ENCODE results near the gene ARHGAP15. TPM values are rescaled to one million over a fixed set of nuclear protein-coding genes. Genes with fewer than 3 reads are reported as not detected.

ARHGAP15 gene
- total RNA-seq, 2 experiments from 2014 or later: 71.3 to 72.8 TPM

DNA sequence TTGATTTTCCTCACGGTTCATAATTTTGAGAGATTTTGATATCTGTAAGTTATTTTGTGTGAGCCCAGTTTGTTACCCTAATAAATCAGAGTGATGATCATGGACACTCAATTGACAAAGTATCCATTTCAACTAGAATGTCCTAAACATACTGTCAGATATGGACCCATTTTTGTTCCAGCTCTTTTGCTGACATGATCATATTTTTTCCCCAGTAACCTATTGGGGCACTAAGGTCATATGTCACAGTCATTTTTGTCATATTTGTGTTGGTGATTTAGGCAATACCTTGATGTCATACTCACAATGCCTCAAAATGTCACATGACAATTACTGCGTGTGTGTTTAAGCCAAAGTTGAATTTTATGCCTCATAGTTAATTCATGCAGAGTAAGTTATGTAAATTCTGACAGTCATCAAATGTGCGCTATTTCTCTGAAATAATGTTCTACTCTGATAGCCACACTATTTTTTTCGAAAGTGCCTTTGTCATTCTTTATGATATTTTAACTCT is 218.7 kb downstream of the ARHGAP15 start:
- CTCF ChIA-PET: no interaction called here
- Mint-ChIP-seq H3K36me3 (ENCODE audit: low read depth) (peaks cover 2% of the 10 kb centered on the region), H3K4me3 (no peak overlapping the region), H3K27ac (no peak overlapping the region), H3K27me3 (no peaks in the 10 kb centered on the region), H3K9me3 (no peaks in the 10 kb centered on the region), H3K4me1 (ENCODE audit: low read depth) (peaks cover 19% of the 10 kb centered on the region)
- POLR2A ChIA-PET: no interaction called here
- intact Hi-C loops (cut with micrococcal nuclease): no loop called here
- TF ChIP-seq, protein P1, sequence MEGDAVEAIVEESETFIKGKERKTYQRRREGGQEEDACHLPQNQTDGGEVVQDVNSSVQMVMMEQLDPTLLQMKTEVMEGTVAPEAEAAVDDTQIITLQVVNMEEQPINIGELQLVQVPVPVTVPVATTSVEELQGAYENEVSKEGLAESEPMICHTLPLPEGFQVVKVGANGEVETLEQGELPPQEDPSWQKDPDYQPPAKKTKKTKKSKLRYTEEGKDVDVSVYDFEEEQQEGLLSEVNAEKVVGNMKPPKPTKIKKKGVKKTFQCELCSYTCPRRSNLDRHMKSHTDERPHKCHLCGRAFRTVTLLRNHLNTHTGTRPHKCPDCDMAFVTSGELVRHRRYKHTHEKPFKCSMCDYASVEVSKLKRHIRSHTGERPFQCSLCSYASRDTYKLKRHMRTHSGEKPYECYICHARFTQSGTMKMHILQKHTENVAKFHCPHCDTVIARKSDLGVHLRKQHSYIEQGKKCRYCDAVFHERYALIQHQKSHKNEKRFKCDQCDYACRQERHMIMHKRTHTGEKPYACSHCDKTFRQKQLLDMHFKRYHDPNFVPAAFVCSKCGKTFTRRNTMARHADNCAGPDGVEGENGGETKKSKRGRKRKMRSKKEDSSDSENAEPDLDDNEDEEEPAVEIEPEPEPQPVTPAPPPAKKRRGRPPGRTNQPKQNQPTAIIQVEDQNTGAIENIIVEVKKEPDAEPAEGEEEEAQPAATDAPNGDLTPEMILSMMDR (IDR thresholded peaks at IDR 0.05): no peak
- ATAC-seq: no peak
- DNase-seq: no peak

DNA sequence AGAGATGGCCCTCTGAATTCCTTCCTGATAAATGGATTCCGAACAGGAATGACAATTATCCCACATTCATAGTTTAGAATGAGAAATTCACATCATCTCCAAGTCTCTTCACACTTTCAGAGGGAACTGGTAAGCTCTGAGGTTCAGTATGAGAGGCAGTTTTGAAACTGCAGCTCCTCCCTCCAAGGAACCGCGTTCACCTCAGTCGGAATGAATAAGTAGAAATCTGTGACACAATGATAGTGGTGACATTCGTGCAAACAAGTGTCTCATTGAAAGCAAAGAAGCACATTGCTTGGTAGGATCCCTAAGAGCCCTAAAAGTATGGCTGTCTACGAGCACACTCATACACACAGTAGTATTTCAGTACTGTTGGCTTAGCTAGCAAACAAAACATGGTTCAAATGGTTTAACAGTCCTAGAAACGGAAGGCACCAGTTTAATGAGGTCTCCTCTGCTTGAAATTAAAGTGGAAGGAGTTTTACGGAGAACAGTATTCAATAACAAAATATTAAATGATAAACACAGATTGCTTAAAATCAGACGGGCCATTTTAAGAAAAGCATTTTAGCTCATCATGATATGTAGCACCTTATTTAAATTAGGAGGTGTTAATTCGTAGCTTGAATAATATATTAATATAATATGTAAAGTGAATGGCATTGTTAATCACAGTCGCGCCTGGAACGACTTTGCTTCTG is 225.0 kb downstream of the ARHGAP15 start:
- POLR2A ChIA-PET: interaction anchor here (0.7 kb wide), 1 partner anchor 101 kb away, joined by 3 read pairs; no protein-coding TSS in a partner anchor
- Mint-ChIP-seq H3K9me3 (no peaks in the 10 kb centered on the region), H3K27me3 (no peaks in the 10 kb centered on the region), H3K36me3 (ENCODE audit: low read depth) (peaks cover 7% of the 10 kb centered on the region), H3K4me1 (ENCODE audit: low read depth) (peaks cover 13% of the 10 kb centered on the region), H3K4me3 (no peak overlapping the region), H3K27ac (no peak overlapping the region)
- DNase-seq: no peak
- ATAC-seq: no peak
- intact Hi-C loops (cut with micrococcal nuclease): no loop called here
- CTCF ChIA-PET: interaction anchor here (1.4 to 1.6 kb wide), 2 partner anchors 12 to 95 kb away, joined by 3 read pairs; no protein-coding TSS in a partner anchor
- TF ChIP-seq, protein P1 (IDR thresholded peaks at IDR 0.05): no peak

DNA sequence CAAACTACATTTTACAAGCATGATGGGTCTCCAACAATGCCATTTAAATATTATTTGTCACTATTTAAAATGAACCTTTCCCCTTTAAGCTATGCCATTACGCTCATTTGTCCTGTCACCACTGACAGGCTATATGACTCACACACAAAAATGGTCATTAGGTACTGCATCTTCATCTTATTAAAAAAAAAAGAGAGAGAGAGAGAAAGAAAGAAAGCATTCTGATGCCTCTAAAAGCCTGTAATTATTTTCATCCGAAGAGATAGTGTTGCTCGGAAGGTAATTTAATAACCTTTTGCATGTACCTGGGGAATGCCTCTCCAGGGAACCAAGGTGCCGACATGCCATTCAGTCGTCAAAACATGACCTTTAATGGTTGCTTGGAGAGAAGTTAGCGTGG is 226.7 kb downstream of the ARHGAP15 start:
- H3K4me1 Mint-ChIP-seq (ENCODE audit: low read depth): peaks cover 16% of the 10 kb centered on the region
- intact Hi-C loops (cut with micrococcal nuclease): no loop called here
- TF ChIP-seq, protein P1 (IDR thresholded peaks at IDR 0.05): no peak
- ChIA-PET CTCF (interaction anchor here (1.6 kb wide), 2 partner anchors 10 to 97 kb away, joined by 3 read pairs; no protein-coding TSS in a partner anchor), POLR2A (no interaction called here)
- H3K4me3 Mint-ChIP-seq: no peak overlapping the region
- H3K27me3 Mint-ChIP-seq: no peaks in the 10 kb centered on the region
- ATAC-seq: no peak
- H3K36me3 Mint-ChIP-seq (ENCODE audit: low read depth): peaks cover 9% of the 10 kb centered on the region
- H3K9me3 Mint-ChIP-seq: no peaks in the 10 kb centered on the region
- DNase-seq: no peak
- no peak overlapping the region for H3K27ac Mint-ChIP-seq

DNA sequence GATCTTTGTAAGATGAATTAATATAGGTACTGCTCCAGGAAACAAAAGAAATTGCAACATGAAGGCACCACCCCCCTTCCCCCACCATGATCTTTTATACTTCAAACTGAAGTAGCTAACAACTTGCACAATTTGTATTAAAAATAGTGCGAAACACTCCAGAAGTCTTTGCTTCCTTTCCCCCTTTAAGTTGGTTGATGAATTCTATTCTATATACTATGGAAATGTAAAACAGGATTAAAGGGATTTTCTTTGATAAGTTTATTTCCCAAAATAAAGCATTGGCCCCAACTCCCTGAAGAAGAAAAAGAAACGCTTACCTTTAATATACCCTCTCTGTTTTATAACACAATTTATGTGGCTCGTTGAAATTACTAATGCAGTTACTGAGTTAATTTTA is 227.1 kb downstream of the ARHGAP15 start:
- DNase-seq (no peak), ATAC-seq (no peak)
- POLR2A ChIA-PET: no interaction called here
- Mint-ChIP-seq H3K9me3 (no peaks in the 10 kb centered on the region), H3K27ac (no peak overlapping the region), H3K4me1 (ENCODE audit: low read depth) (peaks cover 16% of the 10 kb centered on the region), H3K36me3 (ENCODE audit: low read depth) (peaks cover 9% of the 10 kb centered on the region), H3K27me3 (no peaks in the 10 kb centered on the region), H3K4me3 (no peak overlapping the region)
- intact Hi-C loops (cut with micrococcal nuclease): no loop called here
- TF ChIP-seq, protein P1 (IDR thresholded peaks at IDR 0.05): no peak
- CTCF ChIA-PET: interaction anchor here (1.6 kb wide), 1 partner anchor 10 kb away, joined by 3 read pairs; no protein-coding TSS in a partner anchor

DNA sequence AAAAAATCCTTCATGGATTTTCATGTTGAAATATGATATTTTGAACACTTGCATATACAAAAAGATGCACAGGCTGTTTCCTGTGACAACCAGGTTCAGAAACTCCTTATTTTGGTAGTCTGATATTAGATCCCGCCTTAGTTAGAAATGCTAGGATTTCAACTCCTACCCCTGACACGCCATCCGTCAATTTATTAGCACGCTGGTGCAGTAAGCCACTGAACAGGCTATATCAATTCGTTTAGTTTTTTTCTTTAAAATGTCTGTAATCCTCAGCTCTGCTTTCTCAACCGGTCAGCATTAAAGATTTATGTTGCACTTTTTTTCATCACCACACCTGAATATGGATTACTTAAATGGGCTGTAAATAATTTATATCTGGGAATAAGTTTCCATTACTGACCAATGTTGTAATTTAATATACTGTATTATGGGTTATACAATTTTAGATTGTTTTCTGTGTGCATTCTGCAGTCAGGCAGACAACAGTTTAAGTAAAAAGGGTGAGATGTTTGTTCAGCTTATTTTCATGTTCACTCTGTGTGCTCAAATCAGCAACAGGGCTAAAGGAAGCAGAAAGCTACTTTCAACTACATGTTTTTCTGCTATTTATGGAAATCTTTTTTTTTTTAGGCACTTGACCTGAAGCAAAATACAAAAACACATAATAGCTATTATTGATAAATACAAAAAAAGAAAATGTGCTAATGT is 227.7 kb downstream of the ARHGAP15 start:
- intact Hi-C loops (cut with micrococcal nuclease): no loop called here
- H3K27ac Mint-ChIP-seq: no peak overlapping the region
- DNase-seq (no peak), ATAC-seq (no peak)
- TF ChIP-seq, protein P1 (IDR thresholded peaks at IDR 0.05): no peak
- ChIA-PET CTCF (no interaction called here), POLR2A (interaction anchor here (1.2 kb wide), 1 partner anchor 17 kb away, joined by 8 read pairs; no protein-coding TSS in a partner anchor)
- H3K9me3 Mint-ChIP-seq: no peaks in the 10 kb centered on the region
- no peak overlapping the region for H3K4me3 Mint-ChIP-seq
- H3K4me1 Mint-ChIP-seq (ENCODE audit: low read depth): peaks cover 16% of the 10 kb centered on the region
- H3K27me3 Mint-ChIP-seq: no peaks in the 10 kb centered on the region
- peaks cover 7% of the 10 kb centered on the region for H3K36me3 Mint-ChIP-seq (ENCODE audit: low read depth)
